ENCODE measurements around the gene ENOX1. TPM values are rescaled to one million over a fixed set of nuclear protein-coding genes. Genes with fewer than 3 reads are reported as not detected.

Gene ENOX1
- total and polyA plus RNA-seq, 4 experiments from 2014 or later, result not detected

DNA sequence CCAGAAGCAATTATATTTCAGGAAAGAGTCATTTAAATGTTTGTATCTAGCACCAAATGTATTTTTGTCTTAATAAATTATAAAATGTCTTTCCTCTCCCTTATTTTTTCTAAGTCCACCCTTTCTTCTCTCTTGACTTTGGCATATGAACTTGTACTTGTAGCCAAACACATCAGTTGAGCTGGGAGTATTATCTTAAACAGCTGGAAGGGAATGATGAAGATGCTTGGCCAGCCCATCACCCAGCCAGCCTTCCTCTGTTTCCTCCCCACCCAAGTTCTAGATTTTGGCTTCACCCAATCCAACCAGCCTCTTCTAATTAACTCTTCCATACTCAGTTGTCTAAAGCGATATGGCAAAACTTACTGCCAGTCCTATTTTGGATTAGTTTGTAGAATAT is 272.5 kb downstream of the ENOX1 start:
- Histone ChIP-seq H3K36me3 (ENCODE audit: insufficient read depth, low read length) (no peaks in the 10 kb centered on the region), H3K4me3 (ENCODE audit: low read length in 2 of 2) (no peak overlapping the region), H3K27ac (ENCODE audit: low read depth, low read length) (no peak overlapping the region), H3K4me1 (ENCODE audit: insufficient read depth, low read length) (no peaks in the 10 kb centered on the region), H3K27me3 (ENCODE audit: insufficient read depth, low read length) (no peaks in the 10 kb centered on the region), H3K9me3 (ENCODE audit: control insufficient read depth in 1 of 2, low read length in 2 of 2) (no peaks in the 10 kb centered on the region)
- intact Hi-C loops (cut with micrococcal nuclease), result no loop called here
- no peaks in the 10 kb centered on the region for H3K27me3 Mint-ChIP-seq
- no peaks in the 10 kb centered on the region for H3K36me3 Mint-ChIP-seq
- DNase-seq, result no peak
- no peaks in the 10 kb centered on the region for H3K9me3 Mint-ChIP-seq
- ChIA-PET POLR2A (ENCODE audit: partially characterized antibody) (no interaction called here), CTCF (ENCODE audit: partially characterized antibody) (no interaction called here)
- H3K27ac Mint-ChIP-seq, result no peak overlapping the region
- H3K4me1 Mint-ChIP-seq, result no peaks in the 10 kb centered on the region
- no peak overlapping the region for H3K4me3 Mint-ChIP-seq

DNA sequence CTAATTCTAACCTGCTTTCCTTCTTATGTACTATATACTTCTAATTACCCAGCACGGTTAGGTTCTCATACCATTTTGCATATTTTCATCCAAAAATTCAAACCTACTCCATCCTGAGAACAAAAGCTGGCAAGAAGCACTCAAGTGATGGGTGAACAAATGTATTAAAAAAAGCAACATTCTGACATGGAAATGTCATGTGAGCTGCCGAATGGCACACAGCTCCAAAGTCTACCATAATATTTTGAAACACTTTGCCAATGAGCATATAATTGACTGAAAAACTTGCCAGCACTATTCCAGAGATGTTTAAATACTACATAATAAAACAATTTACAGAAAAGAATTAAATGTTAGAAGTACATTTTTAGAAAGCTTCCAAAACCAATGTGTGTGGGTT is 274.6 kb downstream of the ENOX1 start:
- Histone ChIP-seq H3K9me3 (ENCODE audit: control insufficient read depth in 1 of 2, low read length in 2 of 2) (no peaks in the 10 kb centered on the region), H3K36me3 (ENCODE audit: insufficient read depth, low read length) (no peaks in the 10 kb centered on the region), H3K4me1 (ENCODE audit: insufficient read depth, low read length) (no peaks in the 10 kb centered on the region), H3K27me3 (ENCODE audit: insufficient read depth, low read length) (no peaks in the 10 kb centered on the region), H3K4me3 (ENCODE audit: low read length in 2 of 2) (no peak overlapping the region), H3K27ac (ENCODE audit: low read depth, low read length) (no peak overlapping the region)
- no peak for DNase-seq
- no peak overlapping the region for H3K27ac Mint-ChIP-seq
- intact Hi-C loops (cut with micrococcal nuclease), result no loop called here
- ChIA-PET POLR2A (ENCODE audit: partially characterized antibody) (no interaction called here), CTCF (ENCODE audit: partially characterized antibody) (no interaction called here)
- no peaks in the 10 kb centered on the region for H3K27me3 Mint-ChIP-seq
- no peak overlapping the region for H3K4me3 Mint-ChIP-seq
- H3K4me1 Mint-ChIP-seq, result no peaks in the 10 kb centered on the region
- no peaks in the 10 kb centered on the region for H3K36me3 Mint-ChIP-seq
- no peaks in the 10 kb centered on the region for H3K9me3 Mint-ChIP-seq

DNA sequence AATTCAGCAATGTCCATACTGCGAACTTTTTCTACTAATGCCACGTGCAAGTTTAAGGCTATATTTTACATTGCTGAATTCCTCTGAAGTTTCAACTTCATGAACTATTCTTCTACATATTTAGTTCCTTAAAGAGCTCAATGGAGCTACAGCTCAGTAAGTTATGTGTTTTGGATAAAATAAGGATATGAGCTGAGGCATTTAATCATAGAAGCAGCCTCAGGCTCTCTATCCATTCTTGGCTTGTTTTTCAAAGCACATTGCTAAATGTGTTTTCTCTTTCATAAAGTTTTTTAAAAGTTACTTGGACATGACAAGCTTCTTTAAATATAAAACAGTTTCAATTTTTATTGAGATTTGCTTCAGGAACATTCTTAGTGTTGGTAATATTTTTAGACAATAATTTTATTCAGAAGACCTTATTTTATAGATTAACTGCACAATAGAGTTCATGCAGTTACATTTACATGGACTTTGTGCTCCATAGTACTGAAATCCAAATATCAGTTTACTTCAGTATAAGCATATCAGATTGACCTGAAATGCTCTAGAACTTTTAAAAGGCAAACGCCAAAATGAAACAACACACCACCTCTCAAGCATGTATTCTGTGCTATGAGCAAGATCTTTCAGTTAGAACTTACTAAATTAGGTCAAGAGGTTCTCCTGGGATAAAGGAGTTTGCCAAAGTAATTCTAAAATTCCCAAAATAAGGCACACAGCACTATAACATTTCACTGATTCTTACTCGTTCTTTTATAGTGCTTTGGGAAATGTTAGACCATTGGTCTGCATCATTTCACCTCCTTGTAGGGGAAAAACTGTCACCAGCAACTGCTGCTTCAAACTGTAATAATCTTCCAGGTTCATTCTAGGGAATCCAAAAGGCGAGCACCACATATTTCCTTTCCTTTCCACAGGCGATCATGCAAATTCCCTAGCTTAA is 275.5 kb downstream of the ENOX1 start:
- no peaks in the 10 kb centered on the region for H3K36me3 ChIP-seq (ENCODE audit: insufficient read depth, low read length)
- POLR2A ChIA-PET (ENCODE audit: partially characterized antibody), result no interaction called here
- H3K9me3 ChIP-seq (ENCODE audit: control insufficient read depth in 1 of 2, low read length in 2 of 2), result no peaks in the 10 kb centered on the region
- H3K9me3 Mint-ChIP-seq, result no peaks in the 10 kb centered on the region
- H3K27me3 Mint-ChIP-seq, result no peaks in the 10 kb centered on the region
- H3K4me1 ChIP-seq (ENCODE audit: insufficient read depth, low read length), result no peaks in the 10 kb centered on the region
- no peaks in the 10 kb centered on the region for H3K4me1 Mint-ChIP-seq
- intact Hi-C loops (cut with micrococcal nuclease), result no loop called here
- no peaks in the 10 kb centered on the region for H3K36me3 Mint-ChIP-seq
- CTCF ChIA-PET (ENCODE audit: partially characterized antibody), result no interaction called here
- H3K27ac Mint-ChIP-seq, result no peak overlapping the region
- no peak overlapping the region for H3K4me3 Mint-ChIP-seq
- H3K27ac ChIP-seq (ENCODE audit: low read depth, low read length), result no peak overlapping the region
- no peak for DNase-seq
- no peaks in the 10 kb centered on the region for H3K27me3 ChIP-seq (ENCODE audit: insufficient read depth, low read length)
- no peak overlapping the region for H3K4me3 ChIP-seq (ENCODE audit: low read length in 2 of 2)

DNA sequence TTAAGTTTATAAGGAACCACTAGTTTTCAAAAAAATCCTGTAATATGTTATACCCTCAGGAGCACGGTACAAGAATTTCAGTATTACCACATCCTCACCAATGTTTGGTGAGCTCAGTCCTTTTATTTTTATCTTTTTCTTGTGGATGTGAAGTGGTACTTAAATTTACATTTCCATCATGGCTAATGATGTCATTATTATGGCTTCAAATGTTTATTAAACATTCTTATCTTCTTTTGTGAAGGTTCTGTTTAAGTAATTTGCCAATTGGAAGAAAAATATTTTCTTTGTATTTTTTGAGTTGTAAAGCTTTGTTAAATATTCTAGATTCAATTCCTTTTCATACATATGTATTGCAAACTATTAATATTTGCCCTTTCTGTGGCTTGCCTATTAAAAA is 291.0 kb downstream of the ENOX1 start:
- Mint-ChIP-seq H3K27me3 (peaks cover 0 to 10% of the 10 kb centered on the region in 2 donors), H3K36me3 (no peaks in the 10 kb centered on the region), H3K4me3 (no peak overlapping the region), H3K9me3 (peaks cover 0 to 14% (median 0%) of the 10 kb centered on the region in 8 donors), H3K4me1 (no peaks in the 10 kb centered on the region), H3K27ac (no peak overlapping the region)
- intact Hi-C loops (cut with micrococcal nuclease), result no loop called here
- Histone ChIP-seq H3K27ac (ENCODE audit: low read depth, low read length) (no peak overlapping the region), H3K4me1 (ENCODE audit: insufficient read depth, low read length) (no peaks in the 10 kb centered on the region), H3K4me3 (ENCODE audit: low read length in 2 of 2) (no peak overlapping the region), H3K27me3 (ENCODE audit: insufficient read depth, low read length) (no peaks in the 10 kb centered on the region), H3K9me3 (ENCODE audit: control insufficient read depth in 1 of 2, low read length in 2 of 2) (no peaks in the 10 kb centered on the region), H3K36me3 (ENCODE audit: insufficient read depth, low read length) (no peaks in the 10 kb centered on the region)
- DNase-seq, result no peak
- CTCF ChIA-PET (ENCODE audit: partially characterized antibody), result no interaction called here
- POLR2A ChIA-PET (ENCODE audit: partially characterized antibody), result no interaction called here

- H3K27ac Mint-ChIP-seq, result no peak overlapping the region
- peaks cover 0 to 3% of the 10 kb centered on the region in 2 donors for H3K27me3 Mint-ChIP-seq
- H3K9me3 Mint-ChIP-seq, result peaks cover 0 to 6% (median 0%) of the 10 kb centered on the region in 8 donors
- no peak overlapping the region for H3K27ac ChIP-seq (ENCODE audit: low read depth, low read length)
- H3K4me3 ChIP-seq (ENCODE audit: low read length in 2 of 2), result no peak overlapping the region
- no peaks in the 10 kb centered on the region for H3K9me3 ChIP-seq (ENCODE audit: control insufficient read depth in 1 of 2, low read length in 2 of 2)
- intact Hi-C loops (cut with micrococcal nuclease), result no loop called here
- H3K4me1 Mint-ChIP-seq, result no peaks in the 10 kb centered on the region
- no peaks in the 10 kb centered on the region for H3K36me3 Mint-ChIP-seq
- ChIA-PET POLR2A (ENCODE audit: partially characterized antibody) (no interaction called here), CTCF (ENCODE audit: partially characterized antibody) (no interaction called here)
- no peak for DNase-seq
- H3K36me3 ChIP-seq (ENCODE audit: insufficient read depth, low read length), result no peaks in the 10 kb centered on the region
- no peak overlapping the region for H3K4me3 Mint-ChIP-seq
- H3K27me3 ChIP-seq (ENCODE audit: insufficient read depth, low read length), result no peaks in the 10 kb centered on the region
- no peaks in the 10 kb centered on the region for H3K4me1 ChIP-seq (ENCODE audit: insufficient read depth, low read length)
Measured at GRCh38 chr13:43494206-43494605, 292.6 kb downstream of the ENOX1 start.

DNA sequence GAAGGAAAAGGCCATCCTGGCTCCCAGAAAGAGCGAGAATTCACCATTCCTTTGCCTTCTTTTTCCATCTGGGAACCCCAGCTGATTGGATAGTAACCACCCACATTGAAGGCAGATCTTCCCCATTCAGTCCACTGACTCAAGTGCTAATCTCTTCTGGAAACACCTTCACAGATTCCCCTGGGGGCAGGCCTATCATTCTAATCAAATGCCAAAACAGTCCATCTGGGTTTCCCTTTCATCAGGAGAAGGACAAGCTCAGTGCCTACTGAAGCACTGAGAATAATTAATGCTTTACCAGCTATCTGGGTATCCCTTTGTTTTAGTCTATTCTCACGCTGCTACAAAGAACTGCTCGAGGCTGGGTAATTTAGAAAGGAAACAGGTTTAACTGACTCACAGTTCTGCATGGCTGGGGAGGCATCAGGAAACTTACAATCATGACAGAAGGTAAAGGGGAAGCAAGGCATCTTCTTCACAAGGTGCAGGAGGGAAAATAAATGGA is 293.2 kb downstream of the ENOX1 start:
- no peak for DNase-seq
- Mint-ChIP-seq H3K36me3 (no peaks in the 10 kb centered on the region), H3K9me3 (peaks cover 0 to 4% (median 0%) of the 10 kb centered on the region in 8 donors), H3K27ac (no peak overlapping the region), H3K27me3 (peaks cover 0 to 3% of the 10 kb centered on the region in 2 donors), H3K4me1 (no peaks in the 10 kb centered on the region), H3K4me3 (no peak overlapping the region)
- Histone ChIP-seq H3K4me1 (ENCODE audit: insufficient read depth, low read length) (no peaks in the 10 kb centered on the region), H3K36me3 (ENCODE audit: insufficient read depth, low read length) (no peaks in the 10 kb centered on the region), H3K27me3 (ENCODE audit: insufficient read depth, low read length) (no peaks in the 10 kb centered on the region), H3K4me3 (ENCODE audit: low read length in 2 of 2) (no peak overlapping the region), H3K9me3 (ENCODE audit: control insufficient read depth in 1 of 2, low read length in 2 of 2) (no peaks in the 10 kb centered on the region), H3K27ac (ENCODE audit: low read depth, low read length) (no peak overlapping the region)
- ChIA-PET POLR2A (ENCODE audit: partially characterized antibody) (no interaction called here), CTCF (ENCODE audit: partially characterized antibody) (no interaction called here)
- intact Hi-C loops (cut with micrococcal nuclease), result no loop called here

GRCh38 chr13:43492745-43493144 is 294.0 kb downstream of the ENOX1 start:
- H3K4me3 ChIP-seq (ENCODE audit: low read length in 2 of 2), result no peak overlapping the region
- Mint-ChIP-seq H3K27me3 (no peaks in the 10 kb centered on the region), H3K36me3 (no peaks in the 10 kb centered on the region), H3K4me3 (no peak overlapping the region), H3K27ac (no peak overlapping the region), H3K4me1 (no peaks in the 10 kb centered on the region), H3K9me3 (no peaks in the 10 kb centered on the region)
- no peaks in the 10 kb centered on the region for H3K36me3 ChIP-seq (ENCODE audit: insufficient read depth, low read length)
- no peaks in the 10 kb centered on the region for H3K9me3 ChIP-seq (ENCODE audit: control insufficient read depth in 1 of 2, low read length in 2 of 2)
- intact Hi-C loops (cut with micrococcal nuclease), result no loop called here
- DNase-seq, result no peak
- POLR2A ChIA-PET (ENCODE audit: partially characterized antibody), result no interaction called here
- CTCF ChIA-PET (ENCODE audit: partially characterized antibody), result no interaction called here
- no peak overlapping the region for H3K27ac ChIP-seq (ENCODE audit: low read depth, low read length)
- no peaks in the 10 kb centered on the region for H3K27me3 ChIP-seq (ENCODE audit: insufficient read depth, low read length)
- H3K4me1 ChIP-seq (ENCODE audit: insufficient read depth, low read length), result no peaks in the 10 kb centered on the region

Data from CD4-positive, alpha-beta memory T cell (primary cell).